Thoracic aorta (tissue), 2 donors: ENCODE data around the gene EIF4G3. TPM values are rescaled to one million over a fixed set of nuclear protein-coding genes. Genes with fewer than 3 reads are reported as not detected.
"Not testable (repeated sequence)": the region's sequence is repeated elsewhere in the genome, so short reads cannot be mapped to it uniquely, and the experiment has no call there.

ENCODE experiments used
- ATAC-seq: fragments of 150-250 bp; one replicate; pipeline ENCODE4 v1.8.0; 2017; ENCODE audit warnings: low read depth; ENCODE audit not compliant: insufficient number of reproducible peaks, low FRiP score
- DNase-seq: peaks from one replicate; pipeline ENCODE4 v3.0.0-alpha.2; 2020; ENCODE audit warnings: low spot score
- H3K27ac ChIP-seq, 2 donors: fragments of 200-600 bp; sonication (generic); 1 replicate in 1 of 2; 2 replicates in 1 of 2; pipeline ENCODE4 v1.5.1; 2016; ENCODE audit warnings: mild to moderate bottlenecking in 2 of 2, moderate library complexity in 2 of 2
- H3K27me3 ChIP-seq: fragments of 200-600 bp; sonication (generic); replicated peaks from 2 replicates; pipeline ENCODE4 v1.6.0; 2016; ENCODE audit warnings: mild to moderate bottlenecking; ENCODE audit not compliant: insufficient read depth
- H3K36me3 ChIP-seq: fragments of 200-600 bp; sonication (generic); one replicate; pipeline ENCODE4 v1.5.1; 2016
- H3K4me1 ChIP-seq, 2 donors: fragments of 200-600 bp; sonication (generic); 1 replicate in 1 of 2; 2 replicates in 1 of 2; pipeline versions ENCODE4 v1.5.1 to v1.6.0; 2016; ENCODE audit warnings: low read depth in 2 of 2, mild to moderate bottlenecking in 1 of 2; ENCODE audit not compliant: control insufficient read depth in 1 of 2
- H3K4me3 ChIP-seq: fragments of 200-600 bp; sonication (generic); 2 replicates; pipeline ENCODE4 v1.5.1; 2016; ENCODE audit warnings: mild to moderate bottlenecking
- H3K9me3 ChIP-seq: fragments of 200-600 bp; sonication (generic); 2 replicates; pipeline ENCODE4 v1.5.1; 2016
- total RNA-seq, 2 donors: library from RNA; depleted of rRNA; stranded (reverse); fragments of >200 nt; gene quantifications; one replicate each; pipeline versions ENCODE4 v1.1.0 to v1.2.3, GENCODE V29; 2016
- TF ChIP-seq, protein P1 (sequence below): fragments of 200-600 bp; sonication (generic); IDR thresholded peaks from one replicate; pipeline ENCODE4 v1.5.1; 2019; ENCODE audit warnings: antibody characterized with exemption

EIF4G3 gene
- total RNA-seq, 2 donors from 2014 or later = 43.1 to 54.0 TPM

DNA sequence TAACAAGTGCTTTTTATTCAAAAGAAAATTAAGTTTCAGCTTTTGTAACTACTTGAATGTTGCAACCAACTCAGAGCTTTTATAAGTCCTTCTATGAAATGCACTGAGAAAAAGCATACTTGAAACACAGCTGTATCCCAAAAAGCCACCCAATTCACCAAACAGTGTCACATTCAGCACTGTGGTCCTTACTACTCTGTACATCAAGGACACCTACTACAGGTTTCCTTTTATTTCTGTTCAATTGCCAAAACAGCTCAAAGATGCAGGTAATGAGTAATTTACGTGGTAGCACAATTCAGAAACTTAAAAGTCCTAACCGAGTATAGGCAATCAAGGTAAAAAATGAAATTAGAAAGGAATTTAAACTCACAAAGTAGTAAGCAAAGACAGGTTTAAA is 2.5 kb downstream of the EIF4G3 start:
- Histone ChIP-seq H3K27me3 (no peaks in the 10 kb centered on the region), H3K4me3 (peak overlapping the region; percentile 87), H3K27ac (peak overlapping the region; percentile 43 to 87), H3K4me1 (peaks cover 11 to 36% of the 10 kb centered on the region in 2 donors), H3K9me3 (no peaks in the 10 kb centered on the region), H3K36me3 (peaks cover 3% of the 10 kb centered on the region)
- DNase-seq (no peak), ATAC-seq (no peak)
- TF ChIP-seq, protein P1, sequence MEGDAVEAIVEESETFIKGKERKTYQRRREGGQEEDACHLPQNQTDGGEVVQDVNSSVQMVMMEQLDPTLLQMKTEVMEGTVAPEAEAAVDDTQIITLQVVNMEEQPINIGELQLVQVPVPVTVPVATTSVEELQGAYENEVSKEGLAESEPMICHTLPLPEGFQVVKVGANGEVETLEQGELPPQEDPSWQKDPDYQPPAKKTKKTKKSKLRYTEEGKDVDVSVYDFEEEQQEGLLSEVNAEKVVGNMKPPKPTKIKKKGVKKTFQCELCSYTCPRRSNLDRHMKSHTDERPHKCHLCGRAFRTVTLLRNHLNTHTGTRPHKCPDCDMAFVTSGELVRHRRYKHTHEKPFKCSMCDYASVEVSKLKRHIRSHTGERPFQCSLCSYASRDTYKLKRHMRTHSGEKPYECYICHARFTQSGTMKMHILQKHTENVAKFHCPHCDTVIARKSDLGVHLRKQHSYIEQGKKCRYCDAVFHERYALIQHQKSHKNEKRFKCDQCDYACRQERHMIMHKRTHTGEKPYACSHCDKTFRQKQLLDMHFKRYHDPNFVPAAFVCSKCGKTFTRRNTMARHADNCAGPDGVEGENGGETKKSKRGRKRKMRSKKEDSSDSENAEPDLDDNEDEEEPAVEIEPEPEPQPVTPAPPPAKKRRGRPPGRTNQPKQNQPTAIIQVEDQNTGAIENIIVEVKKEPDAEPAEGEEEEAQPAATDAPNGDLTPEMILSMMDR = no peak

DNA sequence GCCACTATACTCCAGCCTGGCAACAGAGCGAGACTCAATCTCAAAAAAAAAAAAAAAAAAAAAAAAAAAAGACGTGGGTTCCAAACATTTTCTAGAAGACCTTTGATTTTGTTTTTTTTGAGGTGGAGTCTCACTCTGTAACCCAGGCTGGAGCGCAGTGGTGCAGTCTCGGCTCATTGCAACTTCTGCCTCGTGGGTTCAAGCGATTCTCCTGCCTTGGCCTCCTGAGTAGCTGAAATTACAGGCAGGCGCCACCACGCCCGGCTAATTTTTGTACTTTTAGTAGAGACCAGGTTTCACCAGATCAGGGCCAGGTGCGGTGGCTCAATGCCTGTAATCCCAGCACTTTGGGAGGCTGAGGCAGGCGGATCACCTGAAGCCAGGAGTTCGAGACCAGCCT is 3.6 kb downstream of the EIF4G3 start:
- H3K27ac ChIP-seq, H3K27me3 ChIP-seq: not testable (repeated sequence)
- H3K4me1 ChIP-seq = peaks cover 11 to 36% of the 10 kb centered on the region in 2 donors

DNA sequence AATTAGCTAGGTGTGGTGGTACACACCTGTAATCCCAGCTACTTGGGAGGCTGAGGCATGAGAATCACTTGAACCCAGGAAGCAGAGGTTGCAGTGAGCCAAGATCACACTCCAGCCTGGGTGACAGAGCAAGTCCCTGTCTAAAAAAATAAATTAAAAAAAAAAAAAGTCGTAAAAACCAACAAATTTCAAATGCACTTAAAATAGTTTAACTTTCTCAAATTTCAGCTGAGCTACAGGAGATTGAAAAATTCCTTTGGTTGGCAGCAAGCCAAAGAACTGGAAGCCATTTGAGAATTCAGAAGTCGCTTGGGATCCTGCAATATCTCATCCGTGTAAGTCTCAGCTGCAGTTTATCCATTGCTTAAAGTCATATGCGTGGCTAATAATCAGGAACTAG is 5.9 kb downstream of the EIF4G3 start:
- H3K4me1 ChIP-seq = peaks cover 11 to 36% of the 10 kb centered on the region in 2 donors

More for the DNA sequence above, 3.6 kb downstream of the EIF4G3 start:
- H3K4me3 ChIP-seq, DNase-seq, H3K36me3 ChIP-seq, ATAC-seq, H3K9me3 ChIP-seq: not testable (repeated sequence)

DNA sequence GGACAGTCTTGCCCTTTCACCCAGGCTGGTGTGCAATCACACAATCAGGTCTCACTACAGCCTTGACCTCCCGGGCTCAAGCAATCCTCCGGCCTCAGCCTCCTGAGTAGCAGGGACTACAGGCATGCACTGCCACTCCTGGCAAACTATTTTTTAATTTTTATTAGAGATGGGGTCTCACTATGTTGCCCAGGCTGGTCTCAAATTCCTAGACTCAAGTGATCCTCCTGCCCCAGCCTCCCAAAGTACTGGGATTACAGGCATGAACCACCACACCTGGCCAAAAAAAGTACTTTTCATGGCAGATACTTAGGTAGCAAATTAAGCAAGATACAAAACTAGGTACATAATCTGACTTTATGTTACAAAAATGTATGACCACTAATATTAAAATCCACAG is 8.3 kb downstream of the EIF4G3 start:
- ATAC-seq (no peak), DNase-seq (no peak)
- Histone ChIP-seq H3K4me3 (no peak overlapping the region), H3K27ac (no peak overlapping the region), H3K36me3 (peaks cover 3% of the 10 kb centered on the region), H3K9me3 (no peaks in the 10 kb centered on the region), H3K27me3 (no peaks in the 10 kb centered on the region), H3K4me1 (peaks cover 8 to 22% of the 10 kb centered on the region in 2 donors)
- TF ChIP-seq, protein P1 = no peak

More for the DNA sequence above, 5.9 kb downstream of the EIF4G3 start:
- DNase-seq, H3K27me3 ChIP-seq, ATAC-seq, H3K9me3 ChIP-seq, H3K4me3 ChIP-seq, H3K36me3 ChIP-seq: not testable (repeated sequence)
- H3K27ac ChIP-seq = peak overlapping the region in 1 of 2 donors; percentile 50

DNA sequence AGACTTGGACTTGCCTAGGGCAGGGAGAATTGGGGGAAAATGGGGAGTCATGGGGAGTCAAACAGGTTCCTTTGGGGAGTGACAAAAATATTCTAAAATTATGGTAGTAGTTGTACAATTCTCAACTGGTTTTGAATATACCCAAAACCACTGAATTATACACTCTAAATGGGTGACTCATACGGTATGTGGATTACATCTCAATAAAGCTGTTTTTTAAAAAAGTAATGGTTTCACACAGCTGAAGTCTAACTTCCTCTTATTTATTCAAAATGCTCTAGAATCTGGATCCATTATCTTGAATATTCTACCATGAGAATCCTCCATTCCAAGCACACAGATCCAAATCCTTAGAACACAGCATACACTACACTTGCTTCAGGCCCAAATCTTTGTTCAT is 11.1 kb downstream of the EIF4G3 start:
- DNase-seq (no peak), ATAC-seq (no peak)
- Histone ChIP-seq H3K27ac (no peak overlapping the region), H3K4me3 (no peak overlapping the region), H3K4me1 (peaks cover 7 to 13% of the 10 kb centered on the region in 2 donors), H3K27me3 (no peaks in the 10 kb centered on the region), H3K9me3 (no peaks in the 10 kb centered on the region), H3K36me3 (peaks cover 3% of the 10 kb centered on the region)
- TF ChIP-seq, protein P1 = no peak

DNA sequence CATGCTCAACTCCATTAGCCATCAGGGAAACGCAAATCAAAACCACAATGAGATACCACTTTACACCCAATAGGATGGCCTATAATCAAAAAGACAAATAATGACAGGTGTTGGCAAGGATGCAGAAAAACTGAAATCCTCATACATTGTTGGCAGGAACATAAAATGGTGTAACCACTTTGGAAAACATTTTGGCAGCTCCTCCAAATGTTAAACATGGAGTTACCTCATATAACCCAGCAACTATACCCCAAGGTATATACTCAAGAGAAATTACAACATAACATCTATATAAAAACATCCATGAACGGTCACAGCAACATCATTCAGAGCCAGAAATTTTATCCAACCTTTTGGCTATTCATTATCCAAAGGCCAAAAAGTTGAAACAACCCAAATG is 11.6 kb downstream of the EIF4G3 start:
- ATAC-seq (no peak), DNase-seq (no peak)
- Histone ChIP-seq H3K9me3 (no peaks in the 10 kb centered on the region), H3K4me3 (no peak overlapping the region), H3K27me3 (no peaks in the 10 kb centered on the region), H3K4me1 (peaks cover 5 to 9% of the 10 kb centered on the region in 2 donors), H3K27ac (no peak overlapping the region), H3K36me3 (no peaks in the 10 kb centered on the region)
- TF ChIP-seq, protein P1 = no peak
